HG02970 (cell line): ENCODE data around the gene NDUFS3.
"Not testable (repeated sequence)": the region's sequence is repeated elsewhere in the genome, so short reads cannot be mapped to it uniquely, and the experiment has no call there.

ENCODE experiments used
- ATAC-seq: cut with Tn5 transposase; IDR thresholded peaks from one replicate; pipeline ENCODE4 v1.9.1; 2021; ENCODE audit warnings: mild to moderate bottlenecking, moderate library complexity, moderate number of reproducible peaks; ENCODE audit not compliant: unreplicated experiment, low FRiP score

Gene NDUFS3

GRCh38 chr11:47557004-47557403, 21.9 kb upstream of the NDUFS3 start:
- ATAC-seq, result not testable (repeated sequence)

GRCh38 chr11:47558695-47559094, 20.2 kb upstream of the NDUFS3 start:
- no peak for ATAC-seq

- ATAC-seq, result no peak
These were observed 18.4 kb upstream of the NDUFS3 start for GRCh38 chr11:47560426-47560825.

GRCh38 chr11:47562393-47562792, 16.5 kb upstream of the NDUFS3 start:
- ATAC-seq, result not testable (repeated sequence)

GRCh38 chr11:47564366-47564765, 14.5 kb upstream of the NDUFS3 start:
- ATAC-seq, result not testable (repeated sequence)

- peak; percentile 28 for ATAC-seq
These were observed 13.9 kb upstream of the NDUFS3 start for GRCh38 chr11:47564933-47565339.

GRCh38 chr11:47565340-47566148, 13.3 kb upstream of the NDUFS3 start, which contains the start of gene PTPMT1:
PTPMT1 (plus strand) TSS chr11:47565599; CDS start chr11:47565623, 24 bp downstream.
- peak; percentile 60 for ATAC-seq

- ATAC-seq, result no peak
These were observed 12.7 kb upstream of the NDUFS3 start for GRCh38 chr11:47566149-47566698.

GRCh38 chr11:47569646-47570045, 9.2 kb upstream of the NDUFS3 start:
- no peak for ATAC-seq

- ATAC-seq, result no peak
These were observed 8.1 kb upstream of the NDUFS3 start for GRCh38 chr11:47570651-47571356.

GRCh38 chr11:47571357-47571729, 7.5 kb upstream of the NDUFS3 start:
- ATAC-seq, result no peak

- ATAC-seq, result no peak
These were observed 7.0 kb upstream of the NDUFS3 start for GRCh38 chr11:47571895-47572294.

GRCh38 chr11:47572715-47573255, 6.1 kb upstream of the NDUFS3 start:
- ATAC-seq, result no peak

GRCh38 chr11:47573321-47573720, 5.6 kb upstream of the NDUFS3 start:
- ATAC-seq, result no peak

GRCh38 chr11:47577460-47578041, 1.3 kb upstream of the NDUFS3 start:
- no peak for ATAC-seq

GRCh38 chr11:47583844-47584243, 5.0 kb downstream of the NDUFS3 start:
- no peak for ATAC-seq

- ATAC-seq, result no peak
These were observed 7.4 kb downstream of the NDUFS3 start, which contains the start of gene FAM180B for GRCh38 chr11:47586098-47586855. FAM180B (plus strand) TSS chr11:47586678; CDS start chr11:47586769, 91 bp downstream.

GRCh38 chr11:47587039-47587716, 8.3 kb downstream of the NDUFS3 start:
- ATAC-seq, result no peak

- ATAC-seq, result no peak
These were observed 9.0 kb downstream of the NDUFS3 start for GRCh38 chr11:47587723-47588326.
